ENCODE measurements around the gene MAGI2.

The MAGI2 gene

DNA sequence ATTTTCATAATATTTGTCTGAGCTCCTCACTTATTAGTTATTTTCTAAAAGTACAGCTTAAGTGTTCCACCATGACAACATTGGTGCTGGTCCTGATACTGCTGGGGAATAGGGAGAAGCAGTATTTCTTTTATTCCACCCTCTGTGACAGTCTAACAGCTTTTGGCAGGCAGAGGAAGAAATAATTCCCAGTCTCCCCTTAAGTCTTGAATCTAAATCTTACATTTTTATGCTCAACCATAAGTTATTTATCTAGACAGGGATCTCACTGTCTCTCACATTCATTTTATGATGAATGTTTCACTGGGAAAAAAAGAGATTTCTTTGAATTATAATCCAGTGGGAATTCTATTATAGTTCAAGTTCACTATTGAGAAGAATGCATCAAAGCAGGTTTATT, 71.5 kb downstream of the MAGI2 start:
- DNase-seq (ENCODE audit: low read depth in 1 of 2, low spot score in 1 of 2) = no peak

DNA sequence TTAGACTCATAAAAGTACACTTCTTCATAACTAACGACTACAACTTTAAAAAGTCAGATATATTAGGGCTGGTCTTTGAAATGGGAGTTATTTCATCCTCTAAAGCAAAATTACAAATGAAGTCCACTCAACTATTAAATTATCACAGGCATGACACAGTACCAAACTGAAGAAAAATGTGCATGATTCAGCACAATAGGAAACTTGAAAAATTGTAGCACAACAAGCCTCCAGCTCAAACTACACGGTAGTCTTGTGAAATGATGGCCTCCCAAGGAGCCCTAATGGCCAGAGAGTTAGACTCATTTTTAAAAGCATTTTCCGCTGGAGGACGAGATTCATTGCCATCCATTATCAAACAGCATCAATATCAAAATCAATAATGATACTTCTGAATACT, 76.4 kb downstream of the MAGI2 start:
- no peak for DNase-seq (ENCODE audit: low read depth in 1 of 2, low spot score in 1 of 2)

DNA sequence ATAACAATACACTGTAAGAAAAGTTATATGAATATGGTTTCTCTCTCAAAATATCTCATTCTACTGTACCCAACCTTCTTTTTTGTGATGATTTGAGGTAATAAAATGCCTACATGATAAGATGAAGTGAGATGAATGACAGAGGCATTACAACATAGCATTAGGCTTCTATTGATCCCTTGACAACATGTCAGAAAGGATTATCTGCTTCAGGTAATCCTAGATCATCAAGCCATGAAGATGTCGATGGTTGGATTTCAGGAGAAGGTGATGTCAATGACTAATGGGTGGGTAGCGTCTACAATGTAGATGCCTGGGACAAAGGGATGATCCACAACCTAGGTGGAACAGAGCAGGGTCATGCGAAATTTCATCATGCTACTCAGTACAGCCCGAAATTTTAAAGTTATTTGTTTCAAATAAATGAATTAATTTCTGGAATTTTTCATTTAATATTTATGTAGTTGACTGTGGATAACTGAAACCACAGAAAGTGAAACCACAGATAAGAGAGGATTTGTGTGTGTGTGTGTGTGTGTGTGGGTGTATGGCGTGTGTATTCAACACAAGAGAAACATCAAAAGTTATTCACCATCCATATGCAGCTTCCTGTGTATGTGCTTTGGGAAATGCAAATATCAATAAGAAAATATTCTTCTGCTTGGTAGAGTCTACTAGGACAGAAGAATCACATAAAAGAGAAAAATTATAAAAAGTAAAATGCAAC, 77.0 kb downstream of the MAGI2 start:
- no peak for DNase-seq (ENCODE audit: low read depth in 1 of 2, low spot score in 1 of 2)

DNA sequence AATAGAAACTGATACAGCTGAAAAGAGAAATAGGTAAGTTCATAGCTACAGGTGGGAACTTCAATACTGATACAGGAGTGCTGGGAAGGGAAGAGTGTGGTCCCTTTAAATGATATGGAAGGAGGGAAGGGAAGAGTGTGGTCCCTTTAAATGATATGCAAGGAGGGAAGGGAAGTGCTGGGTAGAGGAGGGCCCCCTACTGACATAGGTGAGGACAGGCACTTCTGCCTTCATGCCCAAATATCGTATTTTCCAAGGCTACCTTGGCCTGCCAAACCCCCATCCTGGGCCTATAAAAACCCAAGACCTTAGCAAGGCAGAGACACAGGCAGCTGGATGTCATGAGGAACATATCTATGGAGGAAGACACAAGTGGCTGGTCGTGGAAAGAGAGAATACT, 92.3 kb downstream of the MAGI2 start:
- no peak for DNase-seq (ENCODE audit: low read depth in 1 of 2, low spot score in 1 of 2)

DNA sequence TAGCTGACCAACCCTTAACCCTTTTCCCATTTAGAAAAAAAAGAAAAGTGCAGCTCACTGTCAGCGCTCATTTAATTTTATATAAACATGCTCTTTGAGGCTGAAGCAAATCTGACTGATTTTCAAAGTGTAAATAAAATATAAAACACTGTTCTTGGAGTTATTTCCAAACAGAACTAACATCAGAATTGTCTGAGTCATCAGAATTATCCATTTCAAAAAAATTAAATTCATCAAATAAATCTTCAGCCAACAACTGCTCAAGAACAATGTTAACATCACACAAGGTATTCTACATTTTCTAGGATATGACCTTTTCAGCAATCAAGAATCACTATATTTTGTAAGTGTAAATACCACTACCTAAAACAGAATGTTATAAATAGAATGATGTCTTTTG, 93.6 kb downstream of the MAGI2 start:
- no peak for DNase-seq (ENCODE audit: low read depth in 1 of 2, low spot score in 1 of 2)

DNA sequence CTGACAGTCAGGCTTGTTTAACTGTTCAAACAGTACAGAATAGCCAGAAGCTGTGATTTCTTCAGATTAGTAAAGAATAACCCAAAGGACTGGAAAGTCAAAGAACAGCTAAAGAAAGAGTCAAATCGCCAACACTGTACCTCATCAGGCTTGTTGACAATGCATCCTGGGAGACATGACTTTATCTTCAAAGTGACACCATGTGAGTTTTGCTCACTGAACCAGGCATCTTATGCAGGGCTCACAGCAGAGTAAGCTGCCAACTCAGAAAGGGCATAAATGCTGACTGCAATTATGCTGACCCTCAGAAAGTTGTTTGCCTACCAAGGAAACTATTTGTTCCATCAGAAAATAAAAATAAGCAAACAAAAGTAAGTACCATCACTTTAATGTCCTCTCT, 96.4 kb downstream of the MAGI2 start:
- no peak for DNase-seq (ENCODE audit: low read depth in 1 of 2, low spot score in 1 of 2)

DNA sequence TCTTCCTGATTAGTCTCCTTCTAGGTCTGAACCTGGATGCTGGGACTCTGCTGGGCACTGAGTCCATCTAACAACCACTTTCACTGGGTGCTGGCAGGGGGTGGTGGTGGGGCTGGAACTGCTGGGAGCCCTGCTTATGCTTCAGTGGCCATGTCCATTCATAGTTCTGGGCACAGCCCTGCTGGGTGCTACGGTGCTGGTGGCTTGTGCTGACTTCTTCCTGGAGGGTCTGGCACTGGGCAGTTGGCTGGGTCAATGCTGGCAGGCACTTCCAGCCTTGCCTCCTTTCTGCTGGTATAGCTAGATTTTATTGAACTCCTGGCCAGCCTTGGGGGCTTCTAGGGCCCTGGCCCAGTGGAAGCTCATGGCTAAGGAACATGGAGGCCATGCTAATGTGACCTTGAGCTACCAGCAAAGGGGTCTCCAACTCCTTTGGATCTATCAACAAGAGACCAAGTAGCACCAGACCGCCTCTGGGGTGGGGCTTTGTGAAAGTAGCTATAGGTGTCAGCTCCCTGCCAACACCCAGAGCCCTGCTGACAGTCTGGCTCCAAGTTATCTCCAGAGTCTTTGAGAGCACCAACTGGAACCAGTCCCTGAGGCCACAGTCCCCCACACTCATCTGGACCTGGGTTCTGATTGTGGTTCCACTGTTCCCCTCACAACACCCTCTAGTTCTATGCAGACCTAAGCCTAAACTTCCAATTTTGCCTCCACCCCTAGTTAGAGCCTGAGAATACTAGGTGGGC, 99.6 kb downstream of the MAGI2 start:
- no peak for DNase-seq (ENCODE audit: low read depth in 1 of 2, low spot score in 1 of 2)

DNA sequence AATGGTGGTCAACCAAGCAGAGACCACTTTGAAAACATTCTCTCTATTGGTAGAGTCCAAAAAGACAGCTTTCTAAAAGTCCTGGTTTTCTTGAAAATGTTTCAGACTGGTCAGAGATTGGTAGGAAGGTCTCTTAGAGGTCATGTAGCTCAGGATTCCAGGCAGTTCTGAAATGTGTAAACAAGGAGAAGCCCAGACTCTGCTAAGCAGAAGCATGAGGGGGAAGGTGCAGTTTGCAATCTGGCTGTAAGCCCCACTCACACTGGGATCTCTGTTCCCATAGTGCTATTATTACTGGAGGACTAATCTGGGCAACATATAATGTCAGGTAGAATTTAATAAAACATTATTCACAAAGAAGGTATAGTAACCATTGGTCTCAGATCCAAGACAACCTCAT, 101.1 kb downstream of the MAGI2 start:
- no peak for DNase-seq (ENCODE audit: low read depth in 1 of 2, low spot score in 1 of 2)

DNA sequence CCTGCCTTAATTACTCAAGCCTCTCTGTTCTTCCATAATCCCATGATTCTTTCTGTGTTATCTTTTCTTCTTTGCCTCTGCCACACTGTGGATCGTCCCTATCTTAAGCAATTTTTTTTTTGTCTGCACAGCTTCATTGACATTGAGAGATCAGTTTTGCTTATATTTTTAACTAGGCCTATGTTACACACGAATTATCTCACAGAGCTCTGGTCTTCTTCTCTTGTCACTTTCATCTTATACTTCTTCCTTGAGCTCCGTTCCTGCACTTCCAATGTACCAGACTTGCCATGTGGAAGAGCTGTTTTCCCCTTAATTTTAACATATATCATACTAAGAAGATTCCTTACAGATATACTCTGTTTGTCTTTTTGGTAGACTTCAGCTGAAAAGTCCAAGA, 106.1 kb downstream of the MAGI2 start:
- DNase-seq (ENCODE audit: low read depth in 1 of 2, low spot score in 1 of 2) = no peak

DNA sequence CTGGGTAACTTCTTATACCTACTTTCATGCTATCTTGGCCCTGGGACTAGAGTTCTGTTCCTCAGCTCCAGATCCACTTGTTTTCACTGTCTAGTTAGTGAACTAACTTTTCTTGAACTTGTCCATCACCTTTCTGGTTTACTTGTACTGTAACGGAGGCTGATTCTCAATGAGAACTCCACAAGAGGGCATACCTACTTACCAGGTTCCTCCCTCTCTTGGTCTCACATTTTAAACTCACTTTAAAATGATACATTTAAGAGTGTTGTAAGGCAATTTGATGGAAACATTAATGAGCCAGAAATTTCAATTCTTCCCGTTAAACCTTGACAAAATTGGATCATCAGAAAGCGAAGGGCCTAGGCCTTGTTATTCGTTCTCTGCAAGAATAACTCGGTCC, 111.6 kb downstream of the MAGI2 start:
- no peak for DNase-seq (ENCODE audit: low read depth in 1 of 2, low spot score in 1 of 2)

DNA sequence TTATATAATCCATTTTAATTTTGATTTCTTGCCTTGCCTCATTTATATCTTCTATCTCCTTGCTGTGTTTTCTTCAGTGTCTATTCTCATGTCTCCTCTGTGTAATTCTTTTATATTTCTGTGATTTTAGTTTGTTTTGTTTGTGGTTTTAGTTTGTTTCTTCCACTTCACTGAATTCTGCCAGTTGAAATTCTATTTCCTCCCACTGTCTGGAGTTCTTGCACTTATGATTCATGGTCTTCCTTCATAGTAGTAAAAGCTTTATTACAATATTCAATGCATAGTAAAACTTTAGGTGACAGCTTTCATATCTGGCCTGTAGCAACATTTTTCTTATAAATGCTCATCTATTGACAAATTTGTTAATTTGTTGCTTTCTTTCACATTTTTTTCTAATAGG, 113.3 kb downstream of the MAGI2 start:
- DNase-seq (ENCODE audit: low read depth in 1 of 2, low spot score in 1 of 2) = no peak

DNA sequence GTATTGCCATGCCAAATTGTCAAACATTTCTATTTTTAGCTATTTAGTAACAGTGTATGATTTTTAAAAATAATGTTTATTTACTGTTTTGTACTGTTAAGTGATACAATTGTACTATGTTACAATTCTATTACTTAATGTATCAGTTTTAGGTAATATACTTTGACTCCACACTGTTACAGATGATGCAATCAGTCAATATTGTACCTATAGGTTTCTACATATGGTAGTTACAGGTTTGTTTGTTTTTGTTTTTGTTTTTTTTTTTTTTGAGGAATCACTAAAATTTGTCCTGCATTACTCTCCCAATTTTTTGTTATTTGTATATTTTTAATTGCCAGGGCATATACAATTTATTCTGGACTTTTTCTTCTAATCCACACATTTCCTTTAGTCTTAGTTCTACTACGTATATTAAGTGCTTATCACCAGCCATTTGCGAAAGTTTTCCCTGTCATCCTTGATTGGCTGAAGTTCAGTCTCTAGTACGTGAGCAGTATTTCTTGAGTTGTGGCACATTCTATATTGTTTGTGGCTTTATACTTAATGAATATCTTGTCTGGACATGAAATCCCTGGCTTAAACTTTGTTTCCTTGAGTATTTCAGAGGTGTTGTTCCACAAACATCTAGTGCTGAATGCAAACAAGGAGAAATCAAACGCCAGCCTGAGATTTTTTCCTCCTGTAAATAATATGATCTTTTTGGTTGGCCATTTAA, 114.1 kb downstream of the MAGI2 start:
- no peak for DNase-seq (ENCODE audit: low read depth in 1 of 2, low spot score in 1 of 2)

DNA sequence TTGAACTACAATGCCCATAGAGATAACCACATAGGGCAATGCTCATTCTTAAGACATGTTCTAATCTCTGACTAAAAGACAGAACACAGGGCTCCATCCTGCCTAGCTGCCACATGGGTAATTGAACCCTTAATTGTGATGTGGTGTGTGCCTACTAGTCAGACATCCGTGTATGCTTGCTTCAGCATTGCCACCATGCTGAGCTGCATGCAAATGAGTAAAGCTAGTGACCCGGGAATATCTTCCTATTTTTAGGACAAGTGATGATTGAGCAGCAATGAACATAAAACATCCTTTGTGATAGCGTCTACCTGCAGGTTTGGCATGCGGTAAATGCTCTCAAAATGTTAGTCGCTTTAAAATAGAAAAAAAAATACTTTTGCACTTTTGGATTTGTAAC, 115.8 kb downstream of the MAGI2 start:
- DNase-seq (ENCODE audit: low read depth in 1 of 2, low spot score in 1 of 2) = no peak

DNA sequence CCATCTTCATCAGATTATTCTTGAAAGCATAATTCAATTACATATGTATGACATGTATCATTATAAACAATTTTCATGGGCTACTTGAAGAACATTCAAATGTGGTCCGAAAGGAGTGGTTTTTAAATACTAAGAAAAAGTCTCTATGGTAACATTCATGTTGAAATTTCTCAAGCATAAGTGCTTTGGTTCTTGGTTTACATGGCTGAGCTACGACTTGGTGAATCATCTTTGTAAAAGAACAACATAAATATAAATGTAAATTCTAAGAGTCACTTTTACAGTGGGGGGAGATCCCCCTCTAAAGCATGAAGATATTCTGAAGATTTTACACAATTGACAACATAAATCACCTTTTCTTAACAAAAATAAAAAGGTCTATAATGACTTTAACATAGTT, 118.6 kb downstream of the MAGI2 start:
- DNase-seq (ENCODE audit: low read depth in 1 of 2, low spot score in 1 of 2) = no peak

DNA sequence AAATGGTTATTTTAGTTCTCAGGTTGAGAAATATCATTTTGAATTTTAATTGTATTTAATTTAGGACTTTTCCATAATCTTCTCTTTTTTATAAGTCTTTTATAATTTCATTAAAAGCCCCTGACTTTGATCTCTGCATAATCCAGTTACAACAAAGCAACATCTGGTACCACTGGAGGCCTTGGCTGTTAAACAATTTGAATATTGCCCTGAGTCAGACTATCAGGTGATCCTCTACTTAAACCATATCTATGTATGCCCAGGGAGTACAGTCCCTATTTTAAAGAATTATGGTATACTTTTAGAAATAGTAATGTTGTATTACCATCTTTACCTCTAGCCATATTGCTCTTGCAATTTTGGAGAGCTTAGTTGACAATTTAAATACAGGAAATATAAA, 119.1 kb downstream of the MAGI2 start:
- no peak for DNase-seq (ENCODE audit: low read depth in 1 of 2, low spot score in 1 of 2)

DNA sequence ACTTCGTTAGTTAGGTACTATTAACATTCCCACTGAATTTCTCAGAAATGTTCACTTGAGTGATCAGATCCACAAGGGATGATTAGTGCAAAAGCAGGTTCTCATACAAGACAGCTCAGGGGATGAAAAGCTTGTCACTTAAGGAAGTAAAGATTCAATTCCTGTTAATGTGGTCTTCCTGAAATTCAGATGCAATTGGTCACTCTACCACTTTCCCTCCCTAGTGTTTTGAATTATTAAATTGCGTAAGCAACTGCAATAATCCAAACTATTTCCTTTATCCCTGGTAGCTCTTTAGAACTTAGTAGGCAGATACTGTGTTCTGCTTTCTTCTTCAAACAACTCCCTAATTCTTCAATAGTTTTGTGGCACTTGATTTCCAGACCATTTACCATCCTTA, 121.4 kb downstream of the MAGI2 start:
- DNase-seq (ENCODE audit: low read depth in 1 of 2, low spot score in 1 of 2) = no peak

DNA sequence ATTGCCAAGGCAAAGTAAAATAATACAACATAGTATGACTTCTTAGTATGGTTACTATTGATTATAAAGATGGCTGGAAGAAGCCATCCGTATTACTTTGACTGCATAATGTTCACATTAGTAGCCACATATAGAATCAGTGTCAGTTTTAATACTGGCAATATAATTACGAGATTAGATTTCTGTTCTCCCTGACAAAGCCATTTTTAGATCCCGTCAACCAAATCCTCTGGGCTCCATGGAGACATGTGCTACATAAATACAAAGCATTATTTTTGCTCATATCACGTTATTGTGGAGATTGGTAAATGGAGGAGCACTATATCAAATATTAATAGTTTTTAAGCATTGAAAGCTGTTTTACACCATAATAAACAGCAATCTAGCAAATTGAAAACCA, 124.0 kb downstream of the MAGI2 start:
- no peak for DNase-seq (ENCODE audit: low read depth in 1 of 2, low spot score in 1 of 2)

DNA sequence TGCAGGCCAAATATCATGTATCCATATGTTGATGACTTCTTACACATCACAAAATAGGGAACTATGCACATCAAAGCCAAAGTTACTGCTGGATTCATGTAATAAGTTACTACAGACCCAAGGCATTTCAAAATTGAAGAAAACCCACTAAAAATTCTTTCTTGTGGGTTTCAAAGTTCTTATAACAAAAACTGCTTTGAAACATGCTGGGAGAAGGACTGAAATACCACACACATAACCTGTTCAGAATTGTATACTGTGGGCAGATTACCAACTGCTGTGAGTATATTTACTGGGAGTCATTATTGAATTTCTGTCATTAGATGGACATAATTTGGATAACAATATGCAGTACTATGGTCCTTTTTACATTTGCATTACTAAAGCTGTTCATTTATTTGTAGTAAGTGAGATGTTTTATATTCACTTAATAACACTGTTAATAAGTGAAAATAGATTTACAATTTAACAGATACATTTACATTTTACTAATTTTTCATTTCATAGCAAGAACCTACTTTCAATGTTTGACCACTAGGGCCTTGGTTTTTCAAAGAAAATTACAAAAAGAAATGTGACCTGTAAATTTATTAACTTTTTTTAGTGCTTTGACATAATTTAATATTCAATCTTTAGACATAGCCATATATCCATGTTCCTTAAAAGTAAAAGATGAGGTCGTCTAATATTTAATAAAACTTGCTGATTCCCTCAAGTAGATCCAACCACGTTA, 132.6 kb downstream of the MAGI2 start:
- no peak for DNase-seq (ENCODE audit: low read depth in 1 of 2, low spot score in 1 of 2)

DNA sequence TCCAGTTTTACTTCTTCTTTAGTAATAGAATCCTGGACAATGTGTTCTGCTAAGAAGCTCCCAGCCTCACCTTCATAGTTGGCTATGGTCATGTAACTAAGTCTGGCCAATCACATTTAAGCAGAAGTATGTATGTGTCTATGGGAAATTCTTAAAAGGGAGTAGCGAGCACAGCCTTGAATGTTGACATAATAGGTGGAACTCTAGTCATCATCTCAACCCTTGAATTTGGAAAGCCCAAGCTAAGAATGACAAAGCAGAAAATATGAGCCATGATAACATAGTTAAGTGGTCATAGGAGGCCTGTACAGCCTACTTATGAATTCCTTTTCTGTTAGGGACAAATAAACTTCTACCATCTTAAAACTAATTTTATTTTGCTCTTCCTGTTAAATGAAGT, 134.1 kb downstream of the MAGI2 start:
- no peak for DNase-seq (ENCODE audit: low read depth in 1 of 2, low spot score in 1 of 2)

DNA sequence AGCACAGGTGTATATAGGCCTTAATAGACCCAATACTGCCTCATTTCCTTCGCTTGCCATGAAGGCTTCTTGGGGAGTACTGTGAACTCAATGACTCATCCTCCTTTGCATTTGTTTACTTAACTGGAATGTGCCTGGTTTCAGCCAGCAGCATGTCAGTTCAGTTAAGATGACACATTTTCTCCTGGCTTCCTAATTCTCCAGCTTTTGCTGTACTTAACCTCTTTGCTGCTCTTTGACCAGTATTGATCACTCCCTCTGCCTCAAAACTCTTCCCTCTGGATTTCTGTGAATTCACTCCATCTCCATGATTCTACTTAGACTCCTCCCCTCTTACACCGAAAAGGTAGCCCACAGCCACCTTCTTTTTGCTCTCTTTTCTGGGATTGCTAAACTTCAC, 135.7 kb downstream of the MAGI2 start:
- DNase-seq (ENCODE audit: low read depth in 1 of 2, low spot score in 1 of 2) = no peak

DNA sequence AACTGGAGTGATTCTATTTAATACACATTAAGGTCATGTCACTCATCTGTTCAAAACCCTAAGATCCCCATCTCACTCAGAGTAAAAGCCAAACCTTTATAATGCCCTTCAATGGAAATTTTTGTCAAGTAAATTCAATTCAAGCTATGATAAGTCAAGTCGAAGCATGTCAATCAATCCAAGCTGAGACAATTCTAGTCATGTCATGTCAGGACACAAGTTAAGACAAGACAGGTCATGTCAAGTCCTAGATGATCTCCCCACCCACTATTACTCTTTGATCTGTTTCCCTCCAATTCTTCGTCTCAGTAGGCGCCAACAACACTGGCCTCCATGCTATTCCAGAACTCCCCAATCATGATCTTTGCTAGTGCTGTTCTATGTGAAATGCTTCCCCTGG, 141.4 kb downstream of the MAGI2 start:
- no peak for DNase-seq (ENCODE audit: low read depth in 1 of 2, low spot score in 1 of 2)

DNA sequence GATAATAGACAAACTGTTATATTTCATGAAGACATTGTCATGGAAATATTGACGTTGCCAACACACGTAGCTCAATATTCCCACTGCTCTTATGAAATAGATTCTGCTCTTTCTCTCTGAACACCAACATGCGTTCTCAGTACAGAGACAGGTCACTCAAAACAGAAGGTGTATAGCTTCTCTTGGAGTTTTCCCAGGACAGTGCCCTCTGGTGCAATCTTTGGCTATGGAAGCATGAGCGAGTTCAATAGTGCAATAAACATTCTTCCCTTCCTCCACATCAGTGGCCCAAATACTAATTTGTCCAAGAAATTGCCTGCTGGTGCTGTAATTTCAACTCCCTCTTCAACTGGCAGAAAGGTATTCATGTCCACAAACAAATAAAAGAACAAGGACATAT, 145.3 kb downstream of the MAGI2 start:
- DNase-seq (ENCODE audit: low read depth in 1 of 2, low spot score in 1 of 2) = no peak
